Endothelial cell of umbilical vein (primary cell): ENCODE results near the gene ASNS.

Experiments used
- EZH2 ChIP-seq: IDR thresholded peaks from 2 replicates; pipeline ENCODE4 v1.6.1; 2012; ENCODE audit warnings: borderline replicate concordance, low read depth, mild to moderate bottlenecking, moderate library complexity, low read length, inconsistent platforms; ENCODE audit not compliant: severe bottlenecking
- JUN ChIP-seq: IDR thresholded peaks from 2 replicates; pipeline ENCODE4 v1.6.1; 2011; ENCODE audit warnings: borderline replicate concordance, low read depth; ENCODE audit not compliant: insufficient read length, insufficient read depth
- MAX ChIP-seq: IDR thresholded peaks from 2 replicates; pipeline ENCODE4 v1.6.1; 2011; ENCODE audit not compliant: insufficient read depth, insufficient read length
- MYC ChIP-seq: IDR thresholded peaks from one replicate; pipeline ENCODE4 v1.6.1; 2011; ENCODE audit warnings: mild to moderate bottlenecking, low read depth, low read length
- POLR2A ChIP-seq: IDR thresholded peaks from 2 replicates; pipeline ENCODE4 v1.6.1; 2012; ENCODE audit warnings: low read depth, mild to moderate bottlenecking, control low read depth, low read length
- POLR2AphosphoS5 ChIP-seq: IDR thresholded peaks from 2 replicates; pipeline ENCODE4 v1.6.1; 2012; ENCODE audit warnings: low read depth, mild to moderate bottlenecking, control low read depth, low read length, moderate library complexity; ENCODE audit not compliant: insufficient read depth
- TF ChIP-seq, protein P1 (sequence below), 2 donors: IDR thresholded peaks; 1 replicate in 1 of 2; 2 replicates in 1 of 2; pipeline ENCODE4 v1.5.1; 2011; ENCODE audit warnings: low read length in 2 of 2, mild to moderate bottlenecking in 2 of 2, moderate library complexity in 2 of 2, control low read depth in 1 of 2, inconsistent platforms in 1 of 2, low read depth in 1 of 2; ENCODE audit not compliant: insufficient read depth in 1 of 2; ENCODE audit errors: extremely low read depth in 1 of 2

GRCh38 chr7:97868788-97869187 lies 3.4 kb downstream of the ASNS start:
- TF ChIP-seq, protein P1, sequence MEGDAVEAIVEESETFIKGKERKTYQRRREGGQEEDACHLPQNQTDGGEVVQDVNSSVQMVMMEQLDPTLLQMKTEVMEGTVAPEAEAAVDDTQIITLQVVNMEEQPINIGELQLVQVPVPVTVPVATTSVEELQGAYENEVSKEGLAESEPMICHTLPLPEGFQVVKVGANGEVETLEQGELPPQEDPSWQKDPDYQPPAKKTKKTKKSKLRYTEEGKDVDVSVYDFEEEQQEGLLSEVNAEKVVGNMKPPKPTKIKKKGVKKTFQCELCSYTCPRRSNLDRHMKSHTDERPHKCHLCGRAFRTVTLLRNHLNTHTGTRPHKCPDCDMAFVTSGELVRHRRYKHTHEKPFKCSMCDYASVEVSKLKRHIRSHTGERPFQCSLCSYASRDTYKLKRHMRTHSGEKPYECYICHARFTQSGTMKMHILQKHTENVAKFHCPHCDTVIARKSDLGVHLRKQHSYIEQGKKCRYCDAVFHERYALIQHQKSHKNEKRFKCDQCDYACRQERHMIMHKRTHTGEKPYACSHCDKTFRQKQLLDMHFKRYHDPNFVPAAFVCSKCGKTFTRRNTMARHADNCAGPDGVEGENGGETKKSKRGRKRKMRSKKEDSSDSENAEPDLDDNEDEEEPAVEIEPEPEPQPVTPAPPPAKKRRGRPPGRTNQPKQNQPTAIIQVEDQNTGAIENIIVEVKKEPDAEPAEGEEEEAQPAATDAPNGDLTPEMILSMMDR (IDR thresholded peaks at IDR 0.05; ENCODE audit: extremely low read depth in 1 of 2, insufficient read depth in 1 of 2, low read depth in 1 of 2, low read length in 2 of 2) = no peak
- TF ChIP-seq EZH2 = no peak
- TF ChIP-seq POLR2AphosphoS5 = no peak
- TF ChIP-seq JUN = no peak
- no peak for TF ChIP-seq POLR2A
- no peak for TF ChIP-seq MAX
- TF ChIP-seq MYC = no peak
